ENCODE measurements around the gene NUDT4B.
"Not testable (repeated sequence)": the region's sequence is repeated elsewhere in the genome, so short reads cannot be mapped to it uniquely, and the experiment has no call there.

GRCh38 chr1:148733585-148734310, 14.8 kb upstream of the NUDT4B start:
- TF ChIP-seq POLR2A, POLR2AphosphoS5 (IDR thresholded peaks at IDR 0.05; ENCODE audit: low read depth, low read length): not testable (repeated sequence)
